NCI-H1694 treated with DMSO at 0.1 percent for 48 hours (cell line): ENCODE results near the gene CLDN1.
"Not testable (repeated sequence)": the region's sequence is repeated elsewhere in the genome, so short reads cannot be mapped to it uniquely, and the experiment has no call there.

Source experiments
- DNase-seq: peaks from one replicate; lab custom pipeline; 2025; lab: John Stamatoyannopoulos, UW

Gene CLDN1

DNA sequence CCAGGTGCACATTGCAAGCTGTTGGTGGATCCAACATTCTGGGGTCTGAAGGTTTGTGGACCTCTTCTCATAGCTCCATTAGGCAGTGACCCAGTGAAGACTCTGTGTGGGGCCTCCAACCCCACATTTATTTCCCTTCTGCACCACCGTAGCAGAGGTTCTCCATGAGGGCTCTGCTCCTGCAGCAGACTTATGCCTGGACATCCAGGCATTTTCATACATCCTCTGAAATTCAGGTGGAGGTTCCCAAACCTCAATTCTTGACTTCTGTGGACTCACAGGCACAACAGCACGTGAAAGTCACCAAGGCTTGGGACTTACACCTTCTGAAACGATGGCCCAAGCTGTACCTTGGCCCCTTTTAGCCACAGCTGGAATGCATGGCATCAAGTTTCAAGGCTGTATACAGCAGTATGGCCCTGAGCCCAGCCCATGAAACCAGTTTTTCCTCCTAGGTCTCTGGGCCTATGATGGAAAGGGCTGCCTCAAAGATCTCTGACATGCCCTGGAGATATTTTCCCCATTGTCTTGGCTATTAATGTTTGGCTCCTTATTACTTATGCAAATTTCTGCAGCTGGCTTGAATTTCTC lies 30.2 kb downstream of the CLDN1 start:
- DNase-seq = no peak

DNA sequence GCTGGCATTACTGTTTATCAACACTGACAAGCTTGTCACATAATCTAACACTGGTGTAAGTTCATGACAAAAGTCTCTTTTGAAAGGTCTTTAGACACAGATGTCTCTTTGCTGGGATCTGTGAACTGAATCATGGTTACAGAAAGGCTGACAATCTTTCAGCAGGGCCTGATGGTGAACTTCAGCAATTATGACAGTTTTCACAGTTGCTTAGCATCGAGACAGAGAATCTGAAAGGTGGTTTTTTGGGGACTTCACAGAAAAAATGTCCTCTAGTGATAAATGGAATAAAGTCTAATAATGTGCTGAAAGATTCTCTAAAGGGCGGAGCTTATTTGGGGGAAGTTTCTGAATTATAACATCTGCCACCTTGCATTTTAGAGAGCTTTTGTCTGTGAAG lies 32.3 kb downstream of the CLDN1 start:
- DNase-seq = no peak

DNA sequence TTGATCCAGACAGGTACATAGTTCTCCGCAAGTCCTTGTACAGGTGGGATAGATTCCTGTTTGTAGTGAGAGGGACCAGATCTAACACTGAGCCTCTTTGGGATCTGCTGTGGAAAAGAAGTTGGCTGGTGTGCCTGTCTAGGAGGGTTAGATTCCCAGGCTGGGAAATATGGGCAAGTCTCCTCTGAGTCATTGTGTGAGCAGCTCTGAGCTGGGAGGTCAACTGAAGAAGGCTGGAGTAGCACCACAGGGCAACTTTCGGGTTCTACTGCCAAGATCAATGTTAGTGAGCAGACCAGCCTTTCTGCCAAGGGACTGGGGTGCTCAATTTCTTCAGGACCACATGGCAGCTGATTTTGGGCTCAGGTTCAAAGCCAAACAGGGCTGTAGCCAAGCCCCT lies 33.4 kb downstream of the CLDN1 start:
- no peak for DNase-seq

DNA sequence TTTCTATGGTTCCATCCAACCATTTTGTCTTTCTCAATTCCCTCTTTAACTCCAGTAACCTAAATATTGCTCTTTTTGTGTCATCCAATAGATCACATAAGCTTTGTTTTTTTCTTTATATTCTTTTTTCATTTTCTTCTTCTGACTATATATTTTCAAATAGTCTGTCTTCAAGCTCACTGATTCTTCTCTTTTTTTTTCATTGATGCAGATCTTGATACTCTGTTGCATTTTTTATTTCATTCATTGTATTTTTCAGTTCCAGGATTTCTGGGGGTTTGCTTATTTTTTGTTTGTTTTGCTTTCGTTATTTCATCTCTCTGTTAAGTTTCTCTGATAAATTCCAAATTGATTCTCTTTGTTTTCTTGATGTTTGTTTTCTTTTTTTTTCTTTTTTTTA lies 36.2 kb downstream of the CLDN1 start:
- DNase-seq = no peak

DNA sequence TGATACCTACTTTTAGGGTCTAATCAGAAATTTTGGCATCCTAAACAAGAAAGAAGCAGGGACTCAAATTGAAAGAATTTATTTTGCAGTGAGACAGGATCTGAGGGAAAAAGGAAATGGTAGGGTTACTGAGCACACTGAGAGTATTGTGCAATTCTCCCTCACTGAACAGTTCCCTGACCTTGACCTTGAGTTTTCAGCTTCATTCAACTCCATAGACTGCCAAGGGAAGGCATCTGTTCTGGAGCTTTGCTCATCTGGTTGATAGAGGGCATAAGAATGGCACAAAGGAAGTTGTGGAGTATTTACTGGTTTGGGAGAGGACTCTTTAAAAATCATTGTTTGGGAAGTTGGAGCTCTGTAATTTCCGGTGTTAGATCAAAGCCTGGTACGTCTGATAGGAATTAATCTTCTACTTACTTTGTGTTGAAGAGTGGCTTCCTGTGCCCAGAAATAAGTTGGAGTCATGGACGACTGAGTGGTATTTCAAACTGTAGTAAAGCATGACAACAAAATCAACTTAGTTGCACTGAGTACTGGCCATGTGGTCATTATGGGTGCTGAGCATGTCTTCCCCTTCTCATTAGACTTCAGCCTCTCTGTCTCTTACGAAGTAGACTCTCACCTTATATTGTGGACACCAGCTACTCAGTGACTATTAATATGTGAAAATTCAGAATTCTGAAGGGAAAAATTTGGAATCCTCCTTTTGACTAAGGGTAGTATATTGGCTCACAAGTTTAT lies 40.8 kb downstream of the CLDN1 start:
- DNase-seq = no peak

DNA sequence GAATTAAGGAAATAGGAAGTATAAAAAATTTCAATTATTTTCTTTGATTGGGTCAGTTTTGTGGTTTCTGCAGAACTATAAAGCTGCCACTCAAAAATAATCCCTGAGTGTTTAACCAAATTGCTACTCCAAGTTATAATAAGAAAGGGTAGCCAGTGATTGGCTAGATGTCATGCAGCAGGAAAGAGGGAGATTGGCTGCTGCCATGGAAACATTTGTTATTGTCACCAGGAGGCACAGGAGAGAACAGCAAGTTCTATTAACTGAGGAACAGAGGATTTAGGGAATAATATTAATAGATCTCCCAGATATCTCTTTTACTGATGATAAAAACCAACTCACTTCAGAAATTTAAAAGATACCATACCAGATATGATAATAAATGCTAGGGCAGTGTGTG lies 42.6 kb downstream of the CLDN1 start:
- no peak for DNase-seq

DNA sequence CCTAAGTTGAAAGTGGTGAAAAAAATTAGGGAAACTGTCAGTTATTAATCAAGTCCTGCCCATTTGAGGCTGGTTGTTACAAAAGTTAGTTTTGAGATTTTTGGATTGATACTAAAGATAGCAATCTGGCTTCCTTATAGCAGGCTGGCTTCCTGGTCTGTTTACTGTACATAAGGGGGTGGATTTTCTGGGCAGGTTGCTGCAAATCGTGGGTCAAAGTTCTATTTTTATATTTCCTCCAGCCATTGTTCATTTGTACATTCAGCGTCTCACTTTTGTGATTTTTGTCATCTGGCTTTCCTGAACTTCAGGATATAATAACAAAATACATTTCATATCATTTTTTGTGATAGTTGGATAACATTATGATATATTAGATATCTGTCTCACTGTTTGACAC lies 49.5 kb downstream of the CLDN1 start:
- no peak for DNase-seq

DNA sequence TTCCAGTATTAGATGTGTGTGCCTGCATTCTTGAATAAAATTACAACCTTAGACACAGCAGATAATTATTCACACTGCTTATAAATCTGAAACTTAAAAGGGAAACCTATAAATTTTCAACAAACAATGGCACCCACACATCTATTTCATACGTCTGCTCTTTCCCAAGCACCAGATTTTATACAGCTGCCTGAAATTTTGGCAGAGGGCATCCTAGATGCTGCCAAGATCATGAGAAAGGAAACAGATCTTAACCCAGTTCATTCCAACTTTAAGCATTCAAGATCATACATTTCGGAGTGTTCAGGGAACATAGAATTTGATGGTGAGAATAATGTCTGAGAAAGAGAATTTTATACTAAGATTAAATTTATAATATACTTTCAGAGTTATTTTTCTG lies 53.1 kb downstream of the CLDN1 start:
- DNase-seq = no peak

DNA sequence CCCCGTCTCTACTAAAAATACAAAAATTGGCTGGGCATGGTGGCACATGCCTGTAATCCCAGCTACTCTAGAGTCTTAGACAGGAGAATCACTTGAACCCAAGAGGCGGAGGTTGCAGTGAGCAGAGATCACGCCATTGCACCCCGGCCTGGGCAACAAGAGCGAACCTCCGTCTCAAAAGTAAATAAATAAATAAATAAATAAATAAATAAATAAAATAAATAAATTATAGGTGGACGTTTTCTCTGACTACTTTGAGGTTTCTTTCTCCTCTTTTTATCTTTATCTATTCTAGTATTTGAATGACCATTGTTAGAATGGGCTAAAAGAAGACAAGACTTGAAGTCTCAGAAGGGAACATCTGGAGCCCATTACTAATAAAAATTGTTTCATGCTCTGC lies 54.8 kb downstream of the CLDN1 start:
- DNase-seq = not testable (repeated sequence)

DNA sequence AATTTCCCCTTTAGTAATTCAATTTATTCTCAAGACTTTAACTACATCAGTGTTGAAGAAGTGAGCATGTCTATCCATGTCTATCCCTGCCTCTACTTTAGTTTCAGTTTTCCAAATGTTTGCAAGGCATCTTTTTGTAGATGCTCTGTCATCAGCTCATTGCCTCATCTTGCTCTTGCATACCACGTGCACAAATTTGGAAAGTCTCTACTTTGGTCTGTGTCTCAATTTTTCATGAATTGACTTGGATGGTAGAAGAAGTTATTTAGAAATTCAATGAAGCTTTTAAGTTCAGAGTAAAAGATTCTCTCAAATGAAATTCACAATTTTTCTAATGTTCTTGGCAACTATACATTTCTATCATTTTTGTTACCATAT lies 55.3 kb downstream of the CLDN1 start:
- DNase-seq = no peak

DNA sequence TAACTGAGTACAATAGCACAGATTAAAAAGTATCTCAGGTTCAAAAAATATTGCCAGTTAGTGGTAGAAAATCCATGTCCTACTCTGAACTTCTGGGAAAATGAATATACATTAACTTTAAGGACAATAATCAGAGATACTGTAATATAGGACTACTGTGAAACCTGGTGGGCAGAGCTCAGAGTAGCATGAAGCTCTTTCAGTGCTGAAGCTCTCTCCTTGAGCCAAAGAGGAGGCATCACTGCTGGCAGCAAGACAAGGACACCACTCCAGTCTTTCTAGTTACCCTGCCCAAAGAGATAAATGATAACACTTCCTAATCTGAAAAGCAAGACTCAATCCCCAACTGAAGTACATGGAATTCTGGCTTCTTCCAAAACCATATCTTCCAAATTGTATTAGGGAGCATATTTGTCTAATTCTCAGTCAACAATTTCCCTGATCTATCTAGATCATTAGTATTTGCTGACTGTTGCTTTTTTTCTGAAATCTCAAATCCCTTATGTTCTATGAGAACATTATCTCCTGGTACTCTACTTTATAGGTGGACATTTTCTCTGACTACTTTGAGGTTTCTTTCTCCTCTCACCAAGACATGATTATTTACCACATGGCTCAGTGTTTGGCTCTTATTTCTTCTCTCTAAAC lies 55.9 kb downstream of the CLDN1 start:
- DNase-seq = no peak

DNA sequence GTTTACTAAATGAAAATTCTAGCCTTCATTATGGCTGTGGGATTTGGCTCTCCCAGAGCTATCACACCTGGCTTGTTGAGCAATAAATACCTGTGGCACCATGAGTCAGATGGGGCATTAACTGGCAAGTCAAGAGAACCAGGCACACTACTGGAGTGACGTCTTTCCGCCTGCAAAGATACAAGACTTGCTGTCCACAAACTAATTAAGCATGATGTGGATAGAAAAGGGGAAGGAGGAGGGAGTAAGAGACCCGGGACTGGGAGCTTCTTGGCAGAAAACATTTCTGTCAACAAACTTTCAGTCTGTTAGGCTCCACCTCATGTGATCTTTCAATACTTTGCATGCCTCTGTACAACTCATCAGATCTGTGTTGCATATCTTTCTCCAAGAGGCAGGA lies 56.5 kb downstream of the CLDN1 start:
- no peak for DNase-seq

DNA sequence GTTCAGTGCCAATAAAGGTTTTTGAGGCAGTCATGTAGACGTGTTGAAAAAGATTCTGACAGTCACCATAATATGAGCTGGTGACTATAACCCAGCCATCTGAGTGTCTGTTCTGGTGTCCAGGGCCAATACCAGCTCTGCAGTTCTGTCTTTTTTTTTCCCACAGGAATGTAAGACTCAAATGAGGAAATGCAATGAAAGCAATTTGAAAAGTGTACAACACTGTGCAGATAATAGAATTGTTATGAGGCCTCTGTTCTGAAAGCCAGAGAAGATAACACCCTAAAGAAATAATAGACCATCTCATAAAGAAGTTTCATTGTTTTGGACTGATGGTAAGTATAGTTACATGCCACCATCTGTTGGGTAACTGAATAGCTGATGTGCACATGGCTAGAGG lies 57.1 kb downstream of the CLDN1 start:
- DNase-seq = no peak

DNA sequence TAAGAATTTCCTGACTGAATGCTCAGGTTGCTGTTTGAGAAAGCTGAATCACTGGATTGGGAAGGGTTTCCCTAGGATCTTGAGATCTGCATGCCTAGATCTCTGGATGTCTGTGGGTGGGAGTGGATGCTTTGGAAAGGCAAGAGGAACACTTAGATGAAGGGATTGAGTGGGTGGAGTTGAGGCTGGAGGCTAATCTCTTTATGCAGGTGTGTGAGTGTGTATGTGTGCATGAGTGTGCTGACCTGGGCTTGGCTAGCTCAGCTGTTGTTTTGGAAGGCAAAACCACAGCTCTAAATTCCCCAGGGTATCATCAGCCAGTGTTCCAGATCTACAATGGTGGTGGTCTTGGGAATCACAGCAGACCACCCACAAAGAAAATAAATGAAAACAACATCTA lies 60.5 kb downstream of the CLDN1 start:
- no peak for DNase-seq

DNA sequence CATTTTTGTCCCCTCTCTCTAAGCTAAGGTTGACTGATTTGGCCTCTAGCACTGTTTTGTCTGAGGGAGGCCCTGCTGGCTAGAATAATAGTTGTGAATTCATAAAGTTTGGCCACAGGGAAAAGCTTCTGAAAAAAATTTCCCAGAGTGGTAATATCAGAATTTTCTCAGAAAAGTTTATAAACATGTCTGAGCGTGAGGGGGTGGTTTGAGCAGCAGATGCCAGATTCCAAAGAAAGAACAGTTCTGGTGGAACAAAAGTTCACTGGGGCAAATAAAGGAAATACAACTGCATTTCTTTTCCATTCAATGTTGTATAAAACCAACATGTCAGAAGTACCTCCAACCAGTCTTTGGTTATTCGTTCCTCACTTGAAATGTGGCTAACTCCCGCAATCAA lies 61.2 kb downstream of the CLDN1 start:
- DNase-seq = no peak

DNA sequence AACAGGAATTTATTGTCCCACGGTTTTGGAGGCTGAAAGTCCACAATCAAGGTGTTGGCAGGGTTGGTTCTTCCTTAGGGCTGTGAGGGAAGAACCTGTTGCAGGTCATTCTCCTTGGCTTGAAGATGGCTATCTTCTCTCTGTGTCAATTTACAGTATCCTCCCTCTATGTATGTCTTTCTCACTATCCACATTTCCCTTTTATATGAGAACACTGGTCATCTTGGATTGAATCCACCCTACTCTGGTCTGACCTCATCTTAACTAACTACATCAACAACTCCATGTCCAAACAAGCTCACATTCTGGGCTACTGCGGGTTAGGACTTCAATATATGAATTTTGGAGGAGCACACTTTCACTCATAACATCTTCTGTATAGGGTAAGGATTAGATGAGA lies 61.9 kb downstream of the CLDN1 start:
- DNase-seq = no peak

DNA sequence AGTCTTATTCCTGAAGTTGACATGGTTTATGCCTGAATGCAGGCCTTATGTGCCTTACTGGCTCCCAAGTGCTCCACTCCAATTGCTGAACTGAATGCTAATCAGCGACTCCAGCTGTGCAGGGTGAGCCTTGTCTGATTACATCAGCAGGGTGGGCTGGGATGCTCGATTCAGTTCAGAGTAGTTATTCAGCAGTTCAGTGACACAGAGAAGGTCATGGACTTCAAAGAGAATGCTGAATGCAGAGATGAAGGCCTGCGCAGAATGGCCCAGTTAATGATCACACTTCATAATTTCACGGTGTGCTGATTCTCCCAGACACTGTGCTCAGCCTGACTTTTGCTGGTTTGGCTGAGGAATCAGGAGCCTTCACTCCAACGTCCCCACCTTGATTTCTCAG lies 63.6 kb downstream of the CLDN1 start:
- no peak for DNase-seq
